Ammon's horn (tissue), 1 donor: ENCODE results near the gene UBE4B.

Source experiments
- DNase-seq: peaks from one replicate; pipeline ENCODE4 v3.0.0-alpha.2; 2016; ENCODE audit warnings: low spot score

The UBE4B gene

GRCh38 chr1:10117132-10117531 is 84.4 kb downstream of the UBE4B start:
- DNase-seq: no peak

GRCh38 chr1:10117865-10118264 is 85.1 kb downstream of the UBE4B start:
- no peak for DNase-seq

DNA sequence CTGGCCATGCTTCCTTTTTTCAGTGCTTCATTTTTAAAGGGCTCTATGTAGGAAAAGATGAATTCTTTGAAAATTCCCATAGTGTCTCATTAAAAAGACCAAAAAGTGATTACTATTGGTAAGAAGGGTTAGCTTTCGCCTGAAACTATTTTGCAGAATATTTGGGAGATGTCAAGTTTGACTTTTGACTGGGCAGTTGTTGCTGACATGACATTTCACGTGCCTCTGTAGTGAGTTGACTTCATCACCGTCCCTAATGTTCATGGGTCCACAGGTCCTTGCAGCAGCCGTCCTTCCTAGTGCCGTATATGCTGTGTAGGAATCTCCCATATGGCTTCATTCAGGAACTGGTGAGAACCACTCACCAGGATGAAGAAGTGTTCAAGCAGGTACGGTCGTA is 88.9 kb downstream of the UBE4B start:
- DNase-seq: no peak

GRCh38 chr1:10122926-10123325 is 90.2 kb downstream of the UBE4B start:
- no peak for DNase-seq

DNA sequence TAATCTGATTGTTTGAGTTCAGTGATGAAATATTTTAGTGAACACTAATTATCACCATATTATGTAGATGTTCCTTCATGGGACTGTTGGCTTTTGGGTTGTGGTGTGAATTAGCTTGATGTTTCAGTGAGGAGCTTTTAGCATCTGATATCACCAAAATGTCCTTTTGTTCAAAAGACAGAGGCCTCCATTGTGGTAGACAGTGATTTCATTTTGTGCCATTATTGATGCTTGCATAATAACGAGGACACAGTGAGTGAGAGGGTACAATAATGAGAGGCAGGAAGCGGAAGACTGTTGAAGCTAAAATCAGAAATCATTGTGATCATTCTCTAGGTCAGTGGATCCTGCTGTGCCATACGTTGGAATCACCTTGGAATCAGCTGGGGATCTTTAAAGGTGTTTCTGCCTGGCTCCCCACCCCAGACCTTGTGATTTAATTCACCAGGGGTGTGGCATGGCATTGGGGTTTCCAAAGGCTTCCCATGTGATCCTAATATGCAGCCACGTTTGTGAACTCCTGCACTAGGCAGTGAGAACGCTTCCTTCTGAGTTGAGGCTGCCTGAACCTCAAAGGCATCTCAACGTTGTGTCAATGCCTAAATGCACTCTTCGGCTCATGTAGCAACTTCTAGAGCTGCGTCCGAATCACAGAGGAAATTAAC is 95.5 kb downstream of the UBE4B start:
- peak; percentile 84 for DNase-seq

GRCh38 chr1:10132316-10132715 is 99.6 kb downstream of the UBE4B start:
- DNase-seq: no peak

GRCh38 chr1:10132852-10133251 is 100.1 kb downstream of the UBE4B start:
- DNase-seq: peak; percentile 35

DNA sequence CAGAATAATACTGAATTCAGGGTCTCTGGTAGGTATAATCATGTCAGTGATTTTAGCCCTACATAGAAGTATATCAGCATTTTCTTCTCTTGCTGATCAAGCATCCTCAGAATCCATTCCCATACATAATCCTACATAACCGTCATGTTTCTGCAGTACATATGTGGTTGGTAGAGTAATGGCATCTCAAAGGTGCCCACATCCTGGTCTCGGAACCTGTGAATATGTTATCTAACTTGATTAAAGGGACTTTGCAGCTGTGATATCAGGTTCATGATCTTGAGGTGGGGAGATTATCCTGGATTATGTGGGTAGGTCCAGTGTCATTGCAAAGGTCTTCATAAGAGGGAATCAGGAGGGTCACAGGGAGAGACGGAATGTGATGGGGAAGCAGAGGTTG is 108.2 kb downstream of the UBE4B start:
- no peak for DNase-seq

DNA sequence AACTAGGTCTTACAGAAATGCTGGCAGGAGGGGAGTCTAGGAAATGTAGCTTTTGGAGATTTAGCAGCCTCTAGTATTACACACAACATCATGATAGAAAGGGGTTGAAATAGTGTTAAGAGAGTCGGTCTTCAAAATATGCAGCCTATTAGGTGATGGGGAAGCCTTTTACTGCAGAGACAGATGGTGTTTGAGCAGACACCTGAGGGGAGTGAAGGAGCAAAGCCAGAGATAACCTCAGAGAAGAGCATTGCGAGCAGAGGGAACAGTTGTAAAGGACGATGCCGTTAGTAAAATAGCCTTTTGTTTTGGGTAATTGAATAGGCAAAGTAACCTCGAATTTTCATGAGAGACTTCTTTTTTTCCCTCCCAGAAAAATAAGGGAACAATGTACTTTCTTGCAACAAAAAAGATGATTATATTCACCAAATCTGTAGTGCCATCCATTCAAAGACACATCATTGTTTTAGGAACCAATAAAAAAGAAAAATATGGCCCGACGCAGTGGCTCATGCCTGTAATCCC is 111.3 kb downstream of the UBE4B start:
- peak; percentile 33 for DNase-seq

- DNase-seq: no peak
These were observed 113.6 kb downstream of the UBE4B start for GRCh38 chr1:10146391-10146790.

DNA sequence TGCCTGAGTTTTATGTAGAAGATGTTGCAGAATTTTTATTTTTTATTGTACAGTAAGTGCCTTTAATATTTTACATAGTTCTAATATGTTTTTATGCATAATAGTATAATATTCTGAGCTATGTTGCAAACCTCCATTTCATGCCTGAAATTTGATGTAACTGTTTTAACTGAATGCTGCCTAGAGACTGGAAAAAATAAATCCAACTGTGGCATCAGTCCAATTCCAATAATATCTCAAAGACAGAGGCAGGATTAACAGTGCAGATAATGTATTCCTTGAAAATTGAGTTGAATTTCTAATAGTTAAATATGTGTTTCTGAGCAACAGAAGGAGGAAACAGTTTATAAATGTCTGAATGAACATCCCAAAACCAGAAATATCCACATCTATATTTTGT is 116.5 kb downstream of the UBE4B start:
- DNase-seq: no peak

GRCh38 chr1:10152709-10153284 is 120.0 kb downstream of the UBE4B start:
- DNase-seq: peak; percentile 79

DNA sequence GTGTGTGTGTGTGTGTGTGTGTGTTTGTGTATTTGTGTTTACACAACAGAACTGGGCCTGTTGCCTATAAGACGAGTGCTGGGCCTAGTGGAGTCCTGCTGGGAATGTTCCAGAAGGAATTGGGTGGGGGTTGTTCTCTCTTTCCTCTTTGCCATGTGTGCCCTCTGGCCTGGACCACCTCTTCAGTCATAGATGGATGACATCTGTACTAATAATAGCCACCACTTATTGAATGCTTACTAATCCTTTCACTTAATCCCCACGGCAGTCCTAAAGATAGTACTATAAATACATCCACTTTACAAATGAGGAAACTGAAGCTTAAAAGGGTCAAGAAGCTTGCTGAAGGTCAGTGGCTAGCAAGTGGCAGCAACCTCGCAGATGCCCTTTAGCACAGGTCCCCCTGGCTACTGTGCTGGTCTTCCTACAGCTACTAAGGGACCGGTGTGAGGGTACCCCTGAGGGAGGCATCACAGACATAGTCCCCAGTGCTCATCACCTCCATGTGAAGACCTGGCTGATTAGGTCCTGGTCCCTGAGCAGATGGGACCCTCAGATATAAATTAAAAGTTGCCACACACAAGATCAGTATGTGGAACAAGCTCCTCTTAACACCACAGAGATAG is 122.4 kb downstream of the UBE4B start:
- DNase-seq: no peak

DNA sequence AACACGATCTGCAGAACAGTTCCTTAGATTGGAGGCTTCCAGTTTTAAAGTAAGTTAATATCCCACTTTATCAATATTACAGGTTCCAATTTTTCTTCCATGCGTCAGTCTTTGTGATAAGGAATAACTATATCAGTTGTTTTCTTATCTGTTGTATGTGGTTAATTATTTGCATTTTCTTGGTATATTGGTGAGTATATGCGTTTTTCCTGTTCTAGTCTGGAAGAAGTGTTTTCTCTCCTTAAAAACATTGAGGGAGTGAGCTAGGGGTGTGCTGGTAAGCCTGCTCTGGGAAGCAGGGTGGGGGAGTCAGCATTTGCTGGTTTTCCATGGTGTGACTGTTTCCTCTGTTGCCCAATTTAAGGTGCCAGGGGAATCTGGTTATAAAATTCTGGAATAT is 127.4 kb downstream of the UBE4B start:
- DNase-seq: no peak

GRCh38 chr1:10160907-10161490 is 128.2 kb downstream of the UBE4B start:
- peak; percentile 82 for DNase-seq

GRCh38 chr1:10161541-10162290 is 129.0 kb downstream of the UBE4B start:
- peak; percentile 34 for DNase-seq

DNA sequence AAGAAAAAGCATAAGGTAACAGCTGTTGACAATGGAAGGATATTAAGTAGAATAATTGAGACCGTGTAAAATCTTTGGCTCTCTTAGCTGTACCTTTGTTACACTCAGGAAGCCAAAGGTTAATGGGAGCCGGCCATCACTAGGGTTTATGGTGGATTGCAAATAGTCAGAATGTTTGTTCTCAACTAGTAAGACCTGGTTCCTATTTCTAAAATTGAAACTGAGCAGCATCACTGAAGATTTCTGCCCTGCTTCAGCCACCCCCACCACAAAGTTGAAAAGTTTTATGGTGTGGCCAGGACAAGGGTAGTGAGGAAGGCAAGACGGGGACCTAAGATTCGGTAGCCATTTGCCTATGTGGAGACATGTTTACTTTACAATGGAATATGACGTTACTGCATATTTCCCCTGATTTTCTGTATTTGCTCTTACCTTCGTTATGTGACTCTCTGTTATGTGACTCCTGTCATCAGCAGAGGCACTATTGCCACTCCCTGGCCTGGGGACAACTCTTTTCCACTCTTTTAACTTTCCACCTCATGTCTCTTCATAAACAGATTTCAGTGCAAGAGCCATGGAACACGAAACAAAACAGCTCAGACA is 136.3 kb downstream of the UBE4B start:
- no peak for DNase-seq

GRCh38 chr1:10170239-10170574 is 137.4 kb downstream of the UBE4B start:
- no peak for DNase-seq

- DNase-seq: no peak
These were observed 138.5 kb downstream of the UBE4B start for GRCh38 chr1:10171105-10171767.

DNA sequence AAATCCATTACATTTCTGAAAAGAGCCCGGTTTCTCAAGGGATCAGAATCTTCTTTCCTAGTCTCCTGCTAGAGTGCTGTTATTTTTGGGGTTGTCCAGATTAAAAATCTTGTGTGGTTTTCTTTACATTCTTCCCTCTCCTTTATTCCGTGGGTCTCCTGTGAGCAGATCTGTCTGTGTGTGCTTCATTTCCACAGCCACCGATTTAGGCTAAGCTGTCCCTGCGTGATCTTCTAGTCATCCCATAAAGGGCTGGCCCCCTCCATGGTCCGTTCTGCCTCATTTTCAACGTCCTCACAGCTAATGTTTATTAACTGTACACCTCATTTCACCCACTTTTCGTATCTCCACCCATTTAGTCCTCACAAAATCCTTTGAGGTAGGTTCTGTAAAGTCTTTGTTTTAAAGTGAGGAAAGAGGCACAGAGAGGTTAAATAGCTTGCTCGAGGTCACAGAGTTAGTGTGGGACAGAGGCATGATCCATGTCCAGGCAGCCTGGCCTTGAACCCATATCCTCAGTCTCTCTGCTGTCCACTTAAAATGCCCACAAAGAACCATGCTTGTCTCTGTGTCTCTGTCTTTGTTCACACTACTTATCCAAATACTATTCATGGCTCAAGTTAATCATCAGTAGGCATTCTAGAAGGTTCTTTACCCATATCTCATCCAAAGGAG is 139.4 kb downstream of the UBE4B start:
- DNase-seq: no peak

DNA sequence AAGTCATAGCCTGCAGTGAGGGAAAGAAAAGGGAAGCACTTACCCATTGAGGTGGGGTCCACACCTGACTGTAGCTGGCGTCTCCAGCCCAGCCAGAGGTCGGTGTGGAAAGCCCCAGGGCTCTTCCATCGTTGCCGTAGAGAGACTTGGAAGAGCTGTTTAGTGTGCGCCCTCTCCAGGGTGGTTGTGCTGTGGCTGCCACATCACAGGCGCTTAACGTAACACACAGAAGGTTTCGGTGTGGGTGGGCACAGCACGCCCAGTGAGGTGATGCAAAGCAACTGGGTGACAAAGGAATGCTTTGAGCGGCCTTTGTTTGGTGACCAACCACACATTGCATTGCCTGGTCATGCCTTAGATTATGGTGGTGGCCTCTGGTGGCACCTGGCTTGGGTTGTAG is 140.8 kb downstream of the UBE4B start:
- DNase-seq: no peak
